GM18868 (cell line): ENCODE measurements around the gene XRCC5.

Source experiments
- ATAC-seq: cut with Tn5 transposase; IDR thresholded peaks from one replicate; pipeline ENCODE4 v1.9.1; 2021; ENCODE audit warnings: mild to moderate bottlenecking, moderate library complexity; ENCODE audit not compliant: unreplicated experiment

Gene XRCC5

DNA sequence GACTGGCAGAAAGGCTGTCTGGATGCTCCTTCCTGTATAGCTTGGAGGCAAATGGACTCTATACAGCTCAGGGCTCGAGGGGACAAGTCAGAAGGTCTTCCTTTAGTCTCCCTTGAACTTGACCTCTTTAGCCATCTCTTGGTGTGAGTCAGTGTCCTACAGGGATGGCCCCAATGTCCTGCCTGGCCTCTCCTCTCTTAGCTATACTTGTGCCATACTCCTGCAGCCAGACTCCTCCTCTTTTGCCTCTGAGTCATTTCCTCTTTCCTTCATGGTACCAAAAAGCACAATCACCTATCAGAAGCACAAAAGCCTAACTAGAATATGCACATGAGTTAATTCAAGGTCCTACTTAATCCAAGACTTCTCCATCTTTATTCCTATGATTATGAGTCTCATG is 112.7 kb downstream of the XRCC5 start:
- ATAC-seq = no peak

DNA sequence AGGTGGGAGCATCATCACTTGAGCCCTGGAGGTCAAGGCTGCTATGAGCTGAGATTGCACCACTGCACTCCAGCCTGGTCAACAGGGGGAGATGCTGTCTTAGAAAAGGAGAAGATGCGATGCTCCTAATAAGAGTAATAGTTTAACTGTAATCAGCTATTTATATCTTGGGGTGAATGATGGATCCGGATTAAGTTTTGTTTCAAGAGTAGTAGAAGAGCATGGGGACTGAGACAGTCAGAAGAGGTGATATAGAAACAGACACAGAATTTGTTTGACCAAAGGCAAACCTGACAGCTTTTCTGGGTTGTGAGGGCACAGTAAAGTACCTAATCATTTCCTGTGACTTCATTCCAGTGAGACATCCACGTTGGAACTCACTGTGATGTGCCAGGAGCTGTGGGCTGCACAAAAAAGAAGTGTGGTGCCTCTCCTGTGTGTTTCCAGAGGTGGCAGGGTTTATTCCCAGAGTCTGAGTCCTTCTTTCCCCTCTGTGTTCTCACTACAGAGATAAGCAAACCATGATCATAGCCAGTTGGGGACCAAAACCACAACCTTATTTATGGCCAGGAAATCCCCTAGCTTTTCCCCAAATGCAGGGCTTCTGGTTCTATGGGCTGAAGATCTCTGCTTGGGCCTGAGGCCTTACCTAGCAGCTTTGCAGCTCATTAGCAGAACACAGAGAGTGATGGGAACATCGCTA is 113.7 kb downstream of the XRCC5 start:
- ATAC-seq = peak; percentile 77

DNA sequence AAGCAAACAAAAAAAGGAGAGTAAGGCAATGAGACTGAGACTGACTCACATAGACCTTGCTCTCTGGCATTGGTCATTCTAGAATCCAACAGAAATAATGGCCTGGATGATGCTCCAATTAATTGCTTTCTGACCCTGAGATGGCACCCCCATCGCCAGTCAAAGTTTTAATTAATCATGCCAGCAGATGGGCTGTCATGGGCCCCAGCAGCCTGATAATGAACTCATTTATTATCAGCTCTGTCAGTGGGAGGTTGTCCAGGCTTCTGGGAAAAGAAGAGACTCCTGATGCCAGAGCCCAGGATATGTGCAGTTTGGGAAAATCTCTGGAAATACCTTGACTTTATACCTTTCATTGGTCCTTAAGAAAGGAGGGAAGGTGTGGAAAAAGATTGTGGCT is 115.2 kb downstream of the XRCC5 start:
- ATAC-seq = no peak

DNA sequence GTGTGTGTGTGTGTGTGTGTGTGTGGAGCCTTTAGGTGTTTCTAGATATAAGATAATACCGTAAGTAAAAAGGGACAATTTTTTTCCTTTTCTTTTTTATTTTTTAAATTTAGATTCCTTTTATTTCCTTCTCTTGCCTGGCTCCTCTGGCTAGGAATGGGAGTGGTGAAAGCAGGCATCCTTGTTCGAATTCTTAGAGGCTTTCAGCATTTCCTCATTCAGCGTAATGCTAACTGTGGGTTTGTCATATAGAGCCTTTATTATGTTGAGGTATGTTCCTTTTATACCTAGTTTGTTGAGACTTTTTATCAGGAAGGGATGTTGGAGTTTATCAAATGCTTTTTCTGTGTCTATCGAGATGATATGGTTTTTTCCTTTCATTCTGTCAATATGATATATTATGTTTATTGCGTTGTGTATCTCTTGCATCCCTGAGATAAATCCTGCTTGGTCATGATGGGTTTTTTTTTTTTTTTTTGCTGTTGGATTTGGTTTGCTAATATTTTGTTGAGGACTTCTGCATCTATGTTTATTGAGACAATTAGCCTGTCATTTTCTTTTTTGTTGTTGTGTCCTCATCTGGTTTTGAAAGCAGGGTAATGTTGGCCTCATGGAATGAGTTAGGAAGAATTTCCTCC is 120.2 kb downstream of the XRCC5 start:
- no peak for ATAC-seq

DNA sequence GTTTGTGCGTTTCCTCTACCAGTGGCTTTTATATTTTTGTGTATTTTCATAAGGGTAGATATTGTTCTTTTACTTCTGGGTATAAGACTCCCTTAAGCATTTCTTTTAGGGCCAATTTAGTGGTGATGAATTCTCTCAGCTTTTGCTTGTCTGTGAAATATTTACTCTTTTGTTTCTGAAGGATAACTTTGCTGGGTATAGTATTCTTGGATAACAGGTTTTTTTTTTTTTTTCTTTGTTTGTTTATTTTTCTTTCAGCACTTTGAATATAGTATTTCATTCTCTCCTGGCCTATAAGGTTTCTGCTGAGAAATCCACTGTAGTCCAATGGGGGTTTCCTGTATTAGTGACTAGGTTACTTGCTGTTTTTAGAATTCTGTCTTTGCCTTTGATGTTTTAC is 122.7 kb downstream of the XRCC5 start:
- ATAC-seq = no peak

DNA sequence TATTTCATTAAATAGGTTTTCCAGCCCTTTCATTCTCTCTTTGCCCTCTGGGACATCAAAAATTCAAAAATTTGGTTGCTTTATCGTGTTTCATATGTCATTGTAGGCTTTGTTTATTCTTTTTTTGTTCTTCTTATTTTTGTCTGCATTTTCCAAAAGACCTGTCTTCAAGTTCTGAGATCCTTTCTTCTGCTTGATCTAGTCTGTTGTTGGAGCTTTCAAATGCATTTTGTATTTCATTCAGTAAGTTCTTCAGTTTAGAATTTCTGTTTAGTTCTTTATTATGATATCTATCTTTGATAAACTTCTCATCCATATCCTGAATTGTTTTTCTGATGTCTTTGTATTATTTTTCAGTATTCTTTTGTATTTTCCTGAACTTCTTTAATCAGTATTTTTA is 123.6 kb downstream of the XRCC5 start:
- ATAC-seq = no peak

DNA sequence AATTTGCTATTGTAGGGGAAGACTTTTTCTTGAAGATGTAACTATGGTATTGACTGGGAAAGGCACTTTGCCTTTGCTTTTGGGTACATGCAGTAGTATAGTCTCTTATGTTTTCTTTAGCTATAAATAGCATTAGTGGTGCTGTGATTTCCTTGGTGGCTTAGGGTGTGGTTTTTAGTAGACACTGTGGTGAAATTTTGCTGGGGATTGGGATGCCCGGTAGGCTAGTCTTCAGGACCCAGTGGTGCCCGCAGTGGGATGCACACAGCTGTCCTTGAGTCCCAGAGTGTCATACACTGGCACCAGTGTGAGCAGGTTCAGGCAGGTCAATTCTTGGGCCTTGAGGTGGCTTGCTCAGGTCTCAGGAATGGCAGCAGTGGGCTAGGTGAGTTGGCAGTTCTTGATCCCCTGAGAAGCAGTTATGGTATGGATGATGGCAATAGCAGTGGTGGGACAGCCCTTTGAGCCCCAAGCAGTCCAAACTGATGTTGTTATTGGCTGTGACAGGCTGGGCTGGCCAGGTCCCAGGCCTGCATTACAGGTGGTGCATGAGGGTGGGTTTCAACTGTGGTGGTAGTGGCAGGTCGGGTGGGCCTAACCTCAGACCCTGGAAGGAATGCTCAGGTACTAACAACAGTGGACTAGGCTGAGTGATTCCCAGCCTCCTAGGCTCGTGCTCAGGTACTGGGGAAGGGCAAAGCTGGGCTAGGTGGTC is 124.3 kb downstream of the XRCC5 start:
- no peak for ATAC-seq

DNA sequence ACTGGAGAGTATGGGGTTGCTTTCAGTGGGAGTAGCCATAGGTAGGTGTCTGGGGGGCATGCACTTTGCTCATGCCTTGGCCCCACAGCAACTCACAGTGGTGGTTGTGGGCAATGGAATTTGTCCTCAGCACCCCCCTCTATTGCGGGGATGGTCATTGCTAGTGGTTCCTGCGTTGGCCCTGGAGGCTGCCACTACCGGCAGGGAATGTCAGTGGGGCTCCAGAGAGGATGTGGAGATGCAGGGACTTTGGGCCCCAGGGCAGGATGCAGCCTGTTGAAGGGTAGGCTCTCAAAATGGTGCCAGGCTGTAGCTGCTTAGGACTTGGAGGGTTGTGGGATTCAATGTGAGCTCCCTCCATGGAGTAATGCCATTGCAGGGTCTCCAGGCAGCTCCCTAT is 125.0 kb downstream of the XRCC5 start:
- ATAC-seq = no peak

DNA sequence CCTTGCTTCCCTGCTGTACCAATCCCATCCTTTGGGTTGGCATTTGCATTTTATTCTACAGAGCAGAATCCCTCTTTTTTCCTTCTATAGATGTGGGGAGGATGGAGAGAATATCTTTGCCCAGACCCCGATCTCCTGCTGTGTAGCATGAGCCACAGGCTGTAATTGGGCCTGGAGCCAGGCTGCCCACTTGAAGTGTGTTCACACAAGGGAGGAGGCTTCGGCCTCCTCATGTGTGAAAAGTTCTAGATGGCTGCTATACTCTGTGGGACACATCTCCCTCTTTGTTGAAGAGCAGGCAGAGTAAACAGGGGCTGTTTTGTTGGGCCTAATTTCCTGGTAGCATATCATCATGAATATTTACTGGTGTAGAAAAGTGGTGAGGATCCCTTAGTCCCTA is 126.3 kb downstream of the XRCC5 start:
- ATAC-seq = no peak

DNA sequence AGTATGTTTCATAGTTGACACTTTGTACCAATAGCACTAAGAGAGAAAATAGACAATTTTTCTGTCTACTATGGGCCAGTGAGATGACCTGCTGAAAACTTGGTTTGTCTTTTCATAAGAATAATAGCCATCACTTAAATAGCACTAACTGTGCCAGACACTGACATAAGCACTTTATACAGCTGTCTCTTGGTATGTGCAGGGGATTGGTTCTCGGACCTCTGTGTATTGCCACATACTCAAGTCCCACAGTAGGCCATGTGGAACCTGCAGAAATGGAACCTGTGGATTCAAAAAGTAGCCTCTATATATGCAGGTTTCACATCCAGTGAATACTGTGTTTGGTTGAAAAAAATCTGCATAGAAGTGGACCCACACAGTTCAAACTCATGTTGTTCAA is 126.7 kb downstream of the XRCC5 start:
- ATAC-seq = no peak

DNA sequence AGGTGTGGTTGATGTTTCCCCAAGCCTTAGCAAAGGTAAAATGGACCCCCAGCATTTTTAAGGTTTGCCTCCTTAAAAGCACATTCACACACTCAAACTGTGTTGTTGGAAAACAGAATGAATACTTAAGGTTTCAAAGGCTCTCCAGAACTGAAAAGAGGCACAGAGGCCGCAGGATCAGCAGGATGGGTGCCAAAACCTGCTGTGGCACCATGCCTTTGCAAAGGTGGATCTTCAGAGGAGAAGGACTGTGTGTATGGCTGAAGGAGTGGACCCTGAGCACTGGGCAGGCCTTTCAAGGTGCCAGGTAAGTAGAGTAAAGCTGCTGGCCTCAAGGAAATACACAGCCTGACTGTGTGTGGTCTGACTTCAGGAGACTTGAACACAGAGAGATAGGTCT is 127.3 kb downstream of the XRCC5 start:
- no peak for ATAC-seq

DNA sequence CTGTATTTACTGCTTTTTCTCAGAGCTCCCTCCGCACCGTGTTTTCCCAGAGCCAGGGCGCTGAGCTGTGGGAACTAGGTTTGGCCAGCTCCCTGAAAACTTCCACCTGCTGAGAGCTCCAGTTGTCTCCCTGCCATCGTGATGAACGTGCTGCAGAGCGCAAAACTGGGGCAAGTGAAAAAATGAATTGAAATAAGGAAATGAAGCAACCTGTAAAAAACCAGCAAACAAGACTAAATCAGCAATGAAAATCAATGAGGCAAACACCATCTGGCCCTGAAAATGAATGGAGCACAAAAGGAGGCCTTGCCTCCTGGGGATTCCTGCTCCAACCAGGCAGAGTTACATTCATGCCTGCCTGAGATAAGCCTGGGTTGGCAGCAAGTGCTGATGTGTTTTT is 133.2 kb downstream of the XRCC5 start:
- ATAC-seq = no peak

DNA sequence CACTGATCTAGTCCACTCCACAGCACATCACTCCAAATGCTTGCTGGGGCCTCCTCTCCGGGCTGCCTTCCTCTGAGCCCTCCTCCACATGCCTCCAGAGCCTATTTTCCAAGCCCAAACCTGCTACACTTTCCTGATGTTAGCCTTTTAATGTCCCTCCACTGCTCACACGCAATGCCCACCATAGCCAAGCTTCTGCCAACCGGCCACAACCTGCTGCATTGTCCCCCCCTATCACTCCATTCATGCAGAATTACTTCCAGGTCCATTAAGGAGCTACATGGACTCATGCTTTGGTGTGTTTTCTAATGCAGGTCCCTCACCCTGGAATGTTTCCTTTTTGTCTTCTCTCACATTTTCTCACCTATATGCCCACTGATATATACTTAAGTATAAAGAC is 133.9 kb downstream of the XRCC5 start:
- ATAC-seq = no peak

DNA sequence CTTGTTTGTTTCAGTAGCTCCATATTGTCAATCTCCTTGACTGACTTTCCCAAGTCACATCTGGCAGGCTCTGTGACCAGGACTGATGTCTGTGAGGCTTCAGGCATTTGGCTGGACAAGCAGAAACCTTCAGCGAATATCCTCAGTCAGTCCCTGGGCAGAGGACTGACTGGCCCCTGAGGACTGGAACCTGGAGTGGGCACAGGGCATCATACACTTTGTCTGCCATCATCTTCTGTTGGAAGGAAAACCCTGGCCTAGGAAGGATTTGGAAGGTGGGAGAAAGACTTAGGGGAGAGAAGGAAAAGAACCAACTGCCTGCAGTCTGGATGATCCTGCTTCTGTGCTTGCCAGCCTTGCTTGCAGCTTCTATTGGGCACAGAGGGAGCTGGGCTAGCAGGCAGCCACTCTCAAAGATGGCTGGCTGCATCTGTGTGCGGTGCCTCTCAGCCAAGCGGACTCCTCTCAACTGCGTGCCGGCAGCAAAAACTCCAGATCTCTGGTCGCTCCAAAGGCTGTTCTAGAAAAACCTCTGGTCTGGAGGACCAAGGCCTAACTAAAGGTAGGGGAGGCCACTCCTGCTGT is 136.3 kb downstream of the XRCC5 start:
- no peak for ATAC-seq

DNA sequence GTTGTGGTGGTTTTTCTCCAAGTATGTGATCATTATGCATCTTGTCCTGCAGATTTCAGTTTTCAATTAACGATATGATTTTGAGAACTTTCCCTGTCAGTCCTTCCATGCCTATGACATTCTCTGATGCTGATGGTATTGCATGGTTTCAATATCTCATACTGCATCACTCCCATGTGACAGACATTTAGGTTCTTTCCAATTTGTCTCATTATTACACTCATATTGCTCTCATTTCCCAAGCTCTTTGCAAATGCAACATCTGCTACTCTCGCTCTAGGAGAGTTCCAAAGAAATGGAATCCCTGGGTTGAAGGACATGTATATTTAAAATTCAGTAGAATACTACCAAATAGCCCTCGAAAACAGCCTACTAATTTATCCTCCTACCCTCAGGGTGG is 137.6 kb downstream of the XRCC5 start:
- no peak for ATAC-seq
